Measurements from ENCODE around the gene LIAS. TPM values are rescaled to one million over a fixed set of nuclear protein-coding genes. Genes with fewer than 3 reads are reported as not detected.
"Not testable (repeated sequence)": the region's sequence is repeated elsewhere in the genome, so short reads cannot be mapped to it uniquely, and the experiment has no call there.

Gene LIAS
- polyA plus RNA-seq (2013, experiment 1 of 2): 15.5 TPM
- polyA plus RNA-seq (2013, experiment 2 of 2): 14.7 TPM

- Histone ChIP-seq H3K36me3 (ENCODE audit: insufficient read depth, low read length) (peaks cover 74% of the 10 kb centered on the region), H3K27ac (ENCODE audit: low read depth, low read length) (peak within 1 kb of the TSS; percentile 91), H3K27me3 (ENCODE audit: insufficient read depth, low read length) (no peaks in the 10 kb centered on the region), H3K4me3 (ENCODE audit: low read length) (peak within 1 kb of the TSS; percentile 75), H3K9ac (ENCODE audit: low read depth, low read length) (peak within 1 kb of the TSS; percentile 99), H3K9me3 (ENCODE audit: insufficient read depth, low read depth, low read length) (no peaks in the 10 kb centered on the region), H3K4me1 (ENCODE audit: insufficient read depth, low read length) (peaks cover 10% of the 10 kb centered on the region; the same call in 1 of the 2 replicates)
- WGBS: under 1% methylated on average over 55 of the region's 55 CpGs
These were observed at the start of gene LIAS, which contains the start of gene RPL9 for GRCh38 chr4:39458505-39459300. Gene LIAS (plus strand): TSS chr4:39459056. CDS start chr4:39459118, 62 bp downstream. Gene RPL9 (minus strand): TSS chr4:39458922. CDS start chr4:39458439, 483 bp downstream.

GRCh38 chr4:39410415-39410814 lies 48.4 kb upstream of the LIAS start:
- no peak overlapping the region for H3K27ac ChIP-seq (ENCODE audit: low read depth, low read length)
- no peaks in the 10 kb centered on the region for H3K9me3 ChIP-seq (ENCODE audit: insufficient read depth, low read depth, low read length)
- no peak overlapping the region for H3K9ac ChIP-seq (ENCODE audit: low read depth, low read length)
- H3K36me3 ChIP-seq (ENCODE audit: insufficient read depth, low read length): no peaks in the 10 kb centered on the region
- no peaks in the 10 kb centered on the region for H3K4me1 ChIP-seq (ENCODE audit: insufficient read depth, low read length)
- no peak overlapping the region for H3K4me3 ChIP-seq (ENCODE audit: low read length)
- H3K27me3 ChIP-seq (ENCODE audit: insufficient read depth, low read length): no peaks in the 10 kb centered on the region; the same call in 1 of the 2 replicates
- WGBS: 84% methylated on average over 4 of the region's 5 CpGs

GRCh38 chr4:39411561-39411960 lies 47.3 kb upstream of the LIAS start:
- H3K27ac ChIP-seq (ENCODE audit: low read depth, low read length); H3K27me3 ChIP-seq (ENCODE audit: insufficient read depth, low read length); H3K4me3 ChIP-seq (ENCODE audit: low read length); H3K36me3 ChIP-seq (ENCODE audit: insufficient read depth, low read length); H3K9me3 ChIP-seq (ENCODE audit: insufficient read depth, low read depth, low read length); H3K9ac ChIP-seq (ENCODE audit: low read depth, low read length); H3K4me1 ChIP-seq (ENCODE audit: insufficient read depth, low read length): not testable (repeated sequence)
- 89% methylated on average over 8 of the region's 8 CpGs for WGBS

- WGBS: 100% methylated on average over 1 of the region's 2 CpGs
These were observed 43.1 kb upstream of the LIAS start for GRCh38 chr4:39415678-39416283.

GRCh38 chr4:39422247-39422646 lies 36.6 kb upstream of the LIAS start:
- Histone ChIP-seq H3K9ac (ENCODE audit: low read depth, low read length) (no peak overlapping the region), H3K27me3 (ENCODE audit: insufficient read depth, low read length) (no peaks in the 10 kb centered on the region), H3K36me3 (ENCODE audit: insufficient read depth, low read length) (no peaks in the 10 kb centered on the region), H3K27ac (ENCODE audit: low read depth, low read length) (no peak overlapping the region), H3K4me1 (ENCODE audit: insufficient read depth, low read length) (no peaks in the 10 kb centered on the region), H3K9me3 (ENCODE audit: insufficient read depth, low read depth, low read length) (no peaks in the 10 kb centered on the region), H3K4me3 (ENCODE audit: low read length) (no peak overlapping the region)
- 94% methylated on average over 1 of the region's 3 CpGs for WGBS

More at GRCh38 chr4:39415678-39416283, 43.1 kb upstream of the LIAS start:
- H3K9me3 ChIP-seq (ENCODE audit: insufficient read depth, low read depth, low read length): no peaks in the 10 kb centered on the region
- H3K4me1 ChIP-seq (ENCODE audit: insufficient read depth, low read length): no peaks in the 10 kb centered on the region
- H3K4me3 ChIP-seq (ENCODE audit: low read length): no peak overlapping the region
- H3K9ac ChIP-seq (ENCODE audit: low read depth, low read length): no peak overlapping the region
- H3K27me3 ChIP-seq (ENCODE audit: insufficient read depth, low read length): no peaks in the 10 kb centered on the region
- no peak overlapping the region for H3K27ac ChIP-seq (ENCODE audit: low read depth, low read length)
- H3K36me3 ChIP-seq (ENCODE audit: insufficient read depth, low read length): no peaks in the 10 kb centered on the region

- H3K9ac ChIP-seq (ENCODE audit: low read depth, low read length); H3K4me3 ChIP-seq (ENCODE audit: low read length); H3K9me3 ChIP-seq (ENCODE audit: insufficient read depth, low read depth, low read length); H3K27me3 ChIP-seq (ENCODE audit: insufficient read depth, low read length); H3K36me3 ChIP-seq (ENCODE audit: insufficient read depth, low read length); H3K4me1 ChIP-seq (ENCODE audit: insufficient read depth, low read length); H3K27ac ChIP-seq (ENCODE audit: low read depth, low read length): not testable (repeated sequence)
- 92% methylated on average over 1 of the region's 1 CpG for WGBS
These were observed 33.6 kb upstream of the LIAS start for GRCh38 chr4:39425297-39425696.

- WGBS: 94% methylated on average over 1 of the region's 1 CpG
- Histone ChIP-seq H3K4me3 (ENCODE audit: low read length) (no peak overlapping the region), H3K27me3 (ENCODE audit: insufficient read depth, low read length) (no peaks in the 10 kb centered on the region), H3K27ac (ENCODE audit: low read depth, low read length) (no peak overlapping the region), H3K36me3 (ENCODE audit: insufficient read depth, low read length) (no peaks in the 10 kb centered on the region), H3K9me3 (ENCODE audit: insufficient read depth, low read depth, low read length) (no peaks in the 10 kb centered on the region), H3K4me1 (ENCODE audit: insufficient read depth, low read length) (no peaks in the 10 kb centered on the region), H3K9ac (ENCODE audit: low read depth, low read length) (no peak overlapping the region)
These were observed 32.1 kb upstream of the LIAS start for GRCh38 chr4:39426728-39427127.

GRCh38 chr4:39427520-39428114 lies 31.2 kb upstream of the LIAS start:
- Histone ChIP-seq H3K27me3 (ENCODE audit: insufficient read depth, low read length) (no peaks in the 10 kb centered on the region), H3K36me3 (ENCODE audit: insufficient read depth, low read length) (no peaks in the 10 kb centered on the region), H3K27ac (ENCODE audit: low read depth, low read length) (no peak overlapping the region), H3K4me1 (ENCODE audit: insufficient read depth, low read length) (no peaks in the 10 kb centered on the region), H3K9ac (ENCODE audit: low read depth, low read length) (no peak overlapping the region), H3K9me3 (ENCODE audit: insufficient read depth, low read depth, low read length) (no peaks in the 10 kb centered on the region), H3K4me3 (ENCODE audit: low read length) (no peak overlapping the region)
- whole genome bisulfite sequencing: 90% methylated on average over 10 of the region's 10 CpGs

- Histone ChIP-seq H3K4me3 (ENCODE audit: low read length) (no peak overlapping the region), H3K9ac (ENCODE audit: low read depth, low read length) (no peak overlapping the region), H3K9me3 (ENCODE audit: insufficient read depth, low read depth, low read length) (no peaks in the 10 kb centered on the region), H3K27ac (ENCODE audit: low read depth, low read length) (no peak overlapping the region), H3K4me1 (ENCODE audit: insufficient read depth, low read length) (no peaks in the 10 kb centered on the region), H3K27me3 (ENCODE audit: insufficient read depth, low read length) (no peaks in the 10 kb centered on the region), H3K36me3 (ENCODE audit: insufficient read depth, low read length) (no peaks in the 10 kb centered on the region)
- WGBS: 84% methylated on average over 4 of the region's 4 CpGs
These were observed 29.2 kb upstream of the LIAS start for GRCh38 chr4:39429476-39430334.

- H3K27me3 ChIP-seq (ENCODE audit: insufficient read depth, low read length): no peaks in the 10 kb centered on the region
- H3K4me1 ChIP-seq (ENCODE audit: insufficient read depth, low read length): no peaks in the 10 kb centered on the region
- no peaks in the 10 kb centered on the region for H3K36me3 ChIP-seq (ENCODE audit: insufficient read depth, low read length)
- no peak overlapping the region for H3K4me3 ChIP-seq (ENCODE audit: low read length)
- no peak overlapping the region for H3K9ac ChIP-seq (ENCODE audit: low read depth, low read length)
- no peaks in the 10 kb centered on the region for H3K9me3 ChIP-seq (ENCODE audit: insufficient read depth, low read depth, low read length)
- H3K27ac ChIP-seq (ENCODE audit: low read depth, low read length): no peak overlapping the region
- WGBS: 95% methylated on average over 11 of the region's 11 CpGs
These were observed 24.9 kb upstream of the LIAS start for GRCh38 chr4:39433878-39434492.
